Ishikawa (cell line): ENCODE measurements around the gene RPS14.

Experiments used
- CEBPB ChIP-seq: IDR thresholded peaks from 2 replicates; pipeline ENCODE4 v1.6.1; 2012
- CREB1 ChIP-seq: IDR thresholded peaks from 2 replicates; pipeline ENCODE4 v1.6.1; 2012; ENCODE audit warnings: low read depth
- EGR1 ChIP-seq: IDR thresholded peaks from 2 replicates; pipeline ENCODE4 v1.6.1; 2012
- FOXM1 ChIP-seq: IDR thresholded peaks from 2 replicates; pipeline ENCODE4 v1.6.1; 2012; ENCODE audit warnings: low read depth, borderline replicate concordance
- NFIC ChIP-seq: IDR thresholded peaks from 2 replicates; pipeline ENCODE4 v1.6.1; 2012
- TAF1 ChIP-seq: IDR thresholded peaks from 2 replicates; pipeline ENCODE4 v1.6.1; 2012; ENCODE audit warnings: low read depth, mild to moderate bottlenecking
- TCF12 ChIP-seq: IDR thresholded peaks from 2 replicates; pipeline ENCODE4 v1.6.1; 2012; ENCODE audit warnings: low read depth
- TF ChIP-seq, protein P1 (sequence below): IDR thresholded peaks from 2 replicates; pipeline ENCODE4 v1.6.1; 2012; ENCODE audit warnings: low read depth, mild to moderate bottlenecking

DNA sequence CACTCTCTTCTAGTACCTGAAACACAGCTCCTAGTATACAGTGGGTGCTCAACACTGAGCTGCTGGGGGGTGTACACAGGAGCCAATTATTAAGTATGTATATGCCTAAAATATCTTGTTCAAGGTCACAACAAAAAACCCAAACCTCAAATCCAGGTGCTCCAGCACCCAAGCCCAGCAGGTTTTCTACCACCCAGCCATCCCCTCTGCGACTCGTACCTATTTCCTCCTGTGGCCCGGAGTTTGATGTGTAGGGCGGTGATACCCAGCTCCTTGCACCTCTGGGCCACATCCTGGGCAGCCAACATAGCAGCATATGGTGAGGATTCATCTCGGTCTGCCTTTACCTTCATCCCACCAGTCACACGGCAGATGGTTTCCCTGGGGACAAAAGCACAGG, 3.0 kb downstream of the RPS14 start:
- no peak for TF ChIP-seq CREB1
- no peak for TF ChIP-seq EGR1
- no peak for TF ChIP-seq NFIC
- TF ChIP-seq TAF1, result no peak
- TF ChIP-seq FOXM1, result no peak
- TF ChIP-seq, protein P1, sequence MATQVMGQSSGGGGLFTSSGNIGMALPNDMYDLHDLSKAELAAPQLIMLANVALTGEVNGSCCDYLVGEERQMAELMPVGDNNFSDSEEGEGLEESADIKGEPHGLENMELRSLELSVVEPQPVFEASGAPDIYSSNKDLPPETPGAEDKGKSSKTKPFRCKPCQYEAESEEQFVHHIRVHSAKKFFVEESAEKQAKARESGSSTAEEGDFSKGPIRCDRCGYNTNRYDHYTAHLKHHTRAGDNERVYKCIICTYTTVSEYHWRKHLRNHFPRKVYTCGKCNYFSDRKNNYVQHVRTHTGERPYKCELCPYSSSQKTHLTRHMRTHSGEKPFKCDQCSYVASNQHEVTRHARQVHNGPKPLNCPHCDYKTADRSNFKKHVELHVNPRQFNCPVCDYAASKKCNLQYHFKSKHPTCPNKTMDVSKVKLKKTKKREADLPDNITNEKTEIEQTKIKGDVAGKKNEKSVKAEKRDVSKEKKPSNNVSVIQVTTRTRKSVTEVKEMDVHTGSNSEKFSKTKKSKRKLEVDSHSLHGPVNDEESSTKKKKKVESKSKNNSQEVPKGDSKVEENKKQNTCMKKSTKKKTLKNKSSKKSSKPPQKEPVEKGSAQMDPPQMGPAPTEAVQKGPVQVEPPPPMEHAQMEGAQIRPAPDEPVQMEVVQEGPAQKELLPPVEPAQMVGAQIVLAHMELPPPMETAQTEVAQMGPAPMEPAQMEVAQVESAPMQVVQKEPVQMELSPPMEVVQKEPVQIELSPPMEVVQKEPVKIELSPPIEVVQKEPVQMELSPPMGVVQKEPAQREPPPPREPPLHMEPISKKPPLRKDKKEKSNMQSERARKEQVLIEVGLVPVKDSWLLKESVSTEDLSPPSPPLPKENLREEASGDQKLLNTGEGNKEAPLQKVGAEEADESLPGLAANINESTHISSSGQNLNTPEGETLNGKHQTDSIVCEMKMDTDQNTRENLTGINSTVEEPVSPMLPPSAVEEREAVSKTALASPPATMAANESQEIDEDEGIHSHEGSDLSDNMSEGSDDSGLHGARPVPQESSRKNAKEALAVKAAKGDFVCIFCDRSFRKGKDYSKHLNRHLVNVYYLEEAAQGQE, result no peak
- no peak for TF ChIP-seq TCF12
- TF ChIP-seq CEBPB, result no peak
